NCI-H69 (cell line): ENCODE results near the gene JAG2.
A peak's percentile ranks its signal among the peaks of the same experiment; 100 is the strongest.

ENCODE experiments used
- DNase-seq: peaks from one replicate; lab custom pipeline; 2025; lab: John Stamatoyannopoulos, UW

Gene JAG2

DNA sequence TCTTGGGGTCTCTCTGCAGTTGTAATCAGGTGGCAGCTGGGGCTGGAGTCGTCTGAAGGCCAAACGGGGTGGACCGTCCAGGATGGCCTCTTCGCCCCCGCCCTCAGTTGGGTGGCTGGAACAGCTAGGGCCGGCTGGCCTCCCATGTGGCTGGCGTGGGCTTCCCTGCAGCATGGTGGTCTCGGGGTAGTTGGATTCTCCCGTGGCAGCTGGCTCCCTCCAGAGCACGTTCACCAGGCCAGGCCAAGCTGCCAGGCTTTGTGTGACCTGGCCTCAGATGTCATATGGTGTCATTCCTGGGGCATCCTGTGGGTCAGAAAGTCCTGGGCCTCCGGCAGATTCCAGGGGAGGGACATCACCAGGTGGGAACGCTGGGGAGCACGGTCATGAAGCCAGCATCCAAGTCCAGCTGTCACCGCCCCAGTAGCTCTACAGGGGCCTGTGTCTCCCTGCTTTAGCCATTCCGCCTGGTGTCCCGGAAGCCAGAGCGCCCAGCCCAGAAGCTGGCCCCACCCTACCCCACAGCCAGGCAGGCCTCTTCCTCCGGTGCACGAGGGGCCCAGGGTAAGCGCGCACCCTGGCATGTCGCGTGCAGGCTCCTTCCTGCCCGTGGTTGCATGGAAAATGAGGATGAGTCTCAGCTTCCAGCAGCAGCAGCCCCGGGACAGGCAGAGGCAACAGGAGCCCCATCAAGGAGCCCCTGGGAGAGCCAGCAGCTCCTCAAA, 13.9 kb upstream of the JAG2 start:
- no peak for DNase-seq

DNA sequence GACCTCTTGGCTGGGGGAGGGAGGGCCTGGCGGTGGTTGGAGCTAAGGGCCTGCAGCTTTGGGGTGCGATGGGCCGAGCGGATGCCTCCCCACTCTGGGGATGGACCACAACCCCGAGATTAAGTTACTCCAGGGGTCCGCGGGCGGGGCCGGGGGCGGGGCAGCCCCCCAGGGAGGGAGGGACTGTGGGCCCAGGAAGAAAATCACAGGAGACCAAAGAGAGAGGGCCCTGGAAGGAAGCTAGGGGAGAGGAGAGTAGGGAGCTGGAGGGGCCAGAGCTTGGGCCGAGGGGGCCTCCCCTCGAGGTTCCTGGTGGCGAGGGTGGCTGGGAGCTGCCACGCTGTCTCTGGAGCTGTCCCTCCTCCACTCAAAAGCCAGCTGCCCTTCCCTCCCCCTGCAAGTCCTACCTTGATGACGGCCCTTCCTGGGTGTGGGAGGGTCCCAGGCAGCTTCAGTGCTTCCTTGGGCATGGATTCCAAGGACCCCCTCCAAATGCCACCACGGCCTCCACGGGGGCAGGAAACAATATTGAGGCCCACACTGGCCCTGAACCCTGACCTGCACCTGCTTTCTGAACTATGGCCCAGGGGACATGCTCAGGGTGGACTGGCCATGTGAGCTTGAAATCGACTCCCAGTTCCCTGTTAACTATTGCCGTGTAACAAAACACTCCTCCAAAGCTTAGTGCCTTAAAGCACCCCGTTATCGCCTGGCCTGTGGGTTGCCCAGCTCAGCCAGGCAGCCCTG, 13.1 kb upstream of the JAG2 start:
- DNase-seq = peak; percentile 57

DNA sequence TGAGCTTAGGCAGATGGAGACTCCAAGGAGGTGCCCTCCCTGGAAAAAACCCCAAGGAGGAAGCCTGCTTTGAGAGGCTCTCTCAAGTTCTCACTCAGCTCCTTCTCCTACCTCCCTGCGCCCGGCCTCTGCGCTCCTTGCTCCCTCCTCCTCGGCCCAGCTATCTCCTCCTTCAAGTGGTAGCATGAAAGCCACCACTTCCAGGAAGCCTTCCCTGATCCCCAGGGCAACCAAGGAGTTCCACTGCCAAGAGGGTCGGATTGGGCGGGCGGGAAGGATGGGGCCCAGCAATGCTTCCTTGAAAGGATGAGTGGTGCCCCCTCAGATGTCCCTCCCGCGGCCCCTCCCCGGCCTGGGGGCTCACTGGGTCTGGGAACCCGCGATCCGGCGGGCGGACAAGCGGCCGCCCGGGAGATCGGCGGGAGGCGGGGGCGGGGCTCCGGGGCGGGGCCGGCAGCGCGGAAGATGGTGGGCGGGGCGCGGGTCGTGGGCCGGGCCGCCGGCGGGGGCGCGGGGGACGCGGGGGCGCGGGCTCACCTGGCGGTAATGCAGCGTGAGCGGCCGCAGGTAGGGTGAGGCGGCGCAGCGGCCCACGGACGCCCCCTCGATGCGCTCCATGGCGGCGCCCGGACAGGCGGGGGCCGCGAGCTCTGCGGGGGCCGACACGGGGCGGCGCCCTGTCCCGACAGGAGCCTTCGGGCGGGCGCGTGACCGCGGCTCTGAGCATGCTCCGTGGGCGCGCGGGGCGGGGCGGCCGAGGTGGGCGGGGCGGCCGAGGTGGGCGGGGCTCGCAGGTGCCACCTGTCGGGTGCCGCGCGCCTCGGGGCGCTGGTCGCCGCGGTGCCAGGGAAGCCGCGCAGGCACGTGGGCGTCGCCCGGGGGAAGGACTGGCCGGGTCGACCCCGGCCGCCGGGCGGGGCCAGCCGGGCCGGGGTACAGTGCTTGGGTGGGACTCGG, 12.3 kb upstream of the JAG2 start, which contains the start of gene NUDT14:
TSS of gene NUDT14 (minus strand) at position 721 of the 957 bp plus-strand sequence. CDS start at position 618, 103 bp downstream.
- DNase-seq = peak; percentile 94

DNA sequence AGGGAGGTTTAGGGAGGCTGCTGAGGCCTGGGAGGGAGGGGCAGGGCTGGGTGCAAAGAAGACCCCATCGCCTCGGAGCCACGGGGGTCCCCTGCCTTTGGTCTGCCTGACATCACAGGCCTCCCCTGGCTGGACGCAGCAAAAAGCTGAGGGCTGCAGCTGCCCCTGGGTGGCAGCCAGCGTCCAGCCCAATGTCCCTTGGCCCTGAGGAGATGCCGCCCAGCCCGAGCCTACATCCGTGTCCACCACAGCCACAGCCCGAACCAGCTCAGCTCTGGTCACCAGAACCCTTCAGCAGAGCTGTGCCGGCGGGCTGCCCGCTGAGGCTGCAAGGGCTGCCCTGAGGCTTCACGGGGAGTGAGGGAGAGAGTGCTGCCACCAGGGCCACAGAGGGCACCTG, 10.6 kb upstream of the JAG2 start:
- no peak for DNase-seq

DNA sequence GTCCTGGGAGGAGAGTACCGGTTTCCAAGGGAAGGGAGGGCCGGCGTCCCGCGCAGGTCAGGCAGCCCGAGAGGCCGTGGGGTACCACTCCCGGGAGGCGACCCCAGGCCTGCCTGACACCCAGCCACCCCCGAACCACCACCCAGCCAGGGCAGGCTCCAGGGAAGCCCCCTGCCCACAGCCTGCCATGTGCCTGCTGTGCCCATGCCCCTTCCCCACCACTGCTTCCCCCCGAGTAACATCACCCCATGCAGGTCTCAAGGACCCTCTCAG, 10.2 kb upstream of the JAG2 start:
- DNase-seq = no peak

DNA sequence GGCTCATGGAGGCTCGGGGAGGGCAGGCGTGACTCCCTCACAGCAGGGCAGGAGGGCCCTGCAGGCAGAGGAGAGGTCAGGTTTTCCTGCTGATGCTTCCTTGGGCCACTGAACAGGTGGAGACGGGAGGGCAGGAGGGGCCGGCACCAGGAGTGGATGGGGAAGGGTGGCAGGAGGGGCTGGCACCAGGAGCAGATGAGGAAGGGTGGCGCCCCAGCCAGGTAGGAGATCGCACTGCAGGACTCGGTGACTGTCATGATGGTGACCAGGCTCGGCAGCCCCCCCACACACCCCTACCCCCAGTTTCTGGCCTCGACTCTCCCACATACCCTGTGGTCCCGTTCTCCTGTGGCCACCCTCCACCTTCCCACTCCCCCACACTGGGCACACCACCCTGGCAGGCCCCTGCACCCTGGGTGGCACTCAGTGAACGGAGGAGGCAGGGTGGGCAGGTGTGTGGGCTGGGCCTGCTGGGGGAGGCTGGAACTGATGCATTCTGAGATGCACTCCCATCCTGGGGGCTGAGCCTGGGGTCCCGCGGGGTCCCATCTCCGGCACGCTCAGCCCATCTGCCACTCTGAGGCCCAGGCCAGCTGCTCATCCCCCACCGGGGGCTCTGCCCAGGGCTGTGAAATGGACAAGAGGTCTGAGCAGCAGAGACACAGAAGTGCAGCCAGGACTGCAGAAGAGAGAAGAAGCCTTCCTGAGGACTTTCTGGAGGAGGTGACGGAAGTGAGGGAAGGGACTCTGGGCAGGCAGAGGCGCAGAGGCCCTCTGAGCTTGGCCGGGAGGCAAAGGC, 9.7 kb upstream of the JAG2 start:
- DNase-seq = peak; percentile 53

DNA sequence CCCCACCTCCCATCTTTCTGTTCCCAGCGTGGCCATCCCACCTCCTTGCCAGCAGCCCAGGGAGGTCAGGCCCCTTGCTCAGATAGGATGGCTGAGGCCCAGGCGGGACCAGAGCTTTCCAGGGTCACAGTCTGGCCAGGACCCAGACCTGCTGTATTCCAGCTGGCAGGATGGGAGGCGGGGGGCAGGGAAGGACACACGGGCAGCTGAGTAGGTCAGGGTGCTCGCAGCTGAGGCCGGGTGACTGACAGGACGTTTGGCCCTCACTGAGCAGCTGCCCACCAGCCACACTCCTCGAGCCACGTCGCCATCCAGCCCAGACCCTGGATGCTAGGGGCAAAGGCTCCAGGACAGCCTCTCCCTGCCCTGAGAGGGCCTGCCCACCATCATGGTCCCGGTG, 8.5 kb upstream of the JAG2 start:
- no peak for DNase-seq

DNA sequence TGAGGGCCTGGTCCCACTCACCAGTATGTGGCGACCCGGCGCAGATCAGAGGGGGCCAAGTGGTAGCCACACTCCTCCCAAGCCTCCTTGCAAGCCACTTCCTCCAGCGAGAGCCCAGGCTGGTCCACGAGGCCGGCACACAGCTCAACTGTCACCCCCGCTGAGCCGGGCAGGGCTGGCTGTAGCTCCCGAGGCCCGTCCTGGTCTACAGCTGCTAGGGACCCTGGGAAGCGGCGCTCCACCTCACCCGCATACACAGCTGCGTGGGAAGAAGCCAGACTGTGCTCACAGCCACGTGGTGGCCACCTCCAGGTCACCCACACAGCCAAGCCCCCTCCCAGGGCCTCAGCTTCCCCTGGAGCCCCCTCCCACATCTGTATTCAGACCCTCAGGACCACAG, 7.9 kb upstream of the JAG2 start:
- peak; percentile 25 for DNase-seq

DNA sequence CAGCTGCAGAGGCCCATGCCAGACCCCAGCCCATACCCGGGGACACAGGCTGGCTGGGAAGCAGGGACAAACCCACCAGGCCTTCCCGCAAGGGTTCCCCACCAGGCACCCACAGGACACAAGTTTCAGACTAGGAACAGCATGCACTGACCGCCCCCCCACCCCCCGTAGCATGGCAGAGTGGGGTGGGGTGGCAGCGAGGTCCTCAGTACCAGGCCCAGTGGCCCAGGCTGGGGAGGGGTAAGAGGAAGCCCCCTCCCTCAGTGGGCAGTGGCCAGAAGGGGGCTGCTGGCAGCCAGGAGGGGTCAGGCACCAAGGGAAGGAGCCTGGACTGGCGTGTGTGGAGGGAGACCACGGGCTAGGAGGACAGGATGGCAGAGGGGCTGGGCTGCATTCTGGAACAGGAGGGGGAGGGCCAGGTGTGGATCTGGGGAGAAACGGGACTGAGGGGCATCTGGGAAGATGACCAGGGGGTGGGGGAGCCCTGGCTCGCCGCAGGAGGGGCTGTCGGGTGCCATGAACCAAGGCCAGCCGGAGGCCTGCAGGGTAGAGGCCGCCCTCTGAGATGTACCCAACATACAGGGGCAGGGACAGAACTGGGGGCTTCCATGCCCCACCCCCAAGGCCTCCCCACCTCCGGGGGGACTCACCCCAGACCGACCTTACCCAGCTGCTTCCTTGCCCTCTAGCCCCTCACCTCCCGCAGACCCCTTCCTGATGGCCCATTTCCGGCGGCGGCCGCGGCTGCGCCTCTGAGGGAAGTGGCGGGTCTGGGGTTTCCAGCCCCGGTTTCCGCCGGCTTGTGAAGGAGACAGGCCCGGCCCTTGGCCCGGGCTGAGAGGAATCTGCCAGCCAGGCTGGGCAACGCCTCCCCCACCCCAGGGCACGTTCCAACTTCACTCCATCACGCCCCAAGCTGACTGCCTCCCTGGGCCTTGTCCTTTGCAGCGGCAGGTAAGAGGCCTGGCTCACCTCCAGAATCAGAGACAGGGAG, 5.6 kb upstream of the JAG2 start:
- no peak for DNase-seq

DNA sequence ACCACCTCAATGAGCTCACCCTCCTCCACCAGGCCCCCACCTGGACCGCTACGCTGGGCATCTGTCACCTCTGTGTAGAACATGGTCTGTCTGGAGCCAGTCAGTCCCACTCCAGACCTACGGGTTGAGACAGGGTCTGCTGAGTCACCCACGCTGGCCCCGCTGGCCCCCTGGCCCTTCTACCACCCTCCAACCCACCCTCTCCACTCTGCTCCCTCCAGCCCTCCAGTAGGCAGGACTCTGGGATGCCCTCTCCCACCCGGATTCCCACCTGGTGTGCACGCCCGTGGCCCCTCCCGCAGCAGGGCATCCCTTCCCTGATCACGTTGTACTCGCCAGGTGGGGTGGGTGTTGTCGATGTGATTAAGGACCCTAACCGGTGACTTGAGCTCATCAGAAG, 4.6 kb upstream of the JAG2 start:
- no peak for DNase-seq

DNA sequence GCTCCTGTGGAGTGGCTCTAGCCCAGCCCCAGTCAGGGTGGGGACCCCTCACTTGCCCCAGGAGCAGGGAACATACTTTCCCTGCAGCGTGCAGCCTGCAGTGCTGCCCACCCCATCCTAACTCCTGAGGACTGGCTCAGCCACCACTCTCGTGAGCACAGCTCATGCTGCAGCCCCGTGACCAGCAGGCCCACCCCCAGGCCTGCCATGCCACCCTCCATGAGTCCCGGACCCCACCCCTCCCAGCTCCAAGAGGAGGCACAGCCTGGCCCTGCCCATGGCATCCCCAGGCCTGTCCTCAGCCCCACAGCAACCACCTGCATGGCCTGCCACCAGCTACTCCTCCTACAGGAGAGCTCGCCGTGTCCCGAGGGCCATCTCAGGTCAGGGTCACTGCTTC, 3.9 kb upstream of the JAG2 start:
- DNase-seq = no peak

DNA sequence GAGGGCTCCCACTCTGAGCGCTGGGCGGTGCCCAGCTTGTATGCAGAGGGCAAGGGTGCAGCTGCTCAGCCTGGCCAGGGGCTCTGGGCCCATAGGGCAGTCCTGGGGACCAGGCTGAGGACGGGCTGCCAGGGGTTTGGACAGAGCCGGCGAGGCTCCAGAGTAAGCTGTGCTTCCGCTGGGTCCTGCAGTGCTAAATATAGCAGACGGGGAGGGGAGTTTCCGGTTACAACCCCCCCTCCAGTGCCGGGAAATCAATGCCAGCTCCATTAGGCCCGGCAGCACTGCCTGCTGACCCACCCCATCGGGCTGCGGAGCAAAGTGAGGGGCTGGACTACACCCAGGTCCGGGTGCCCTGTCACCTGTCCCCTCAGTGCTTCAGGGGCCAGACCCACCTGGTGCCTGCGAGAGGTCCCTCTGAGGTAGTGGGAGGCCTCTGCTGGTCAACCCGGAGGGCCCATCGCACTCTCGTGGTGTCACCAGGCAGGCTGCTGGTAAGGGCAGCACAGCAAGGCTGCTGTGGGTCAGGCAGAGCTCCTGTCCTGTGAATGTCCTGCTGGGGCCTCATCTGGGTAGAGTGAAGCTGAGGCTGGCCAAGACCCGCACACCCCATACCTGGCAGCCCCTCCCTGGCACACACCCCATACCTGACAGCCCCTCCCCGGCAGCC, 2.6 kb upstream of the JAG2 start:
- peak; percentile 76 for DNase-seq

DNA sequence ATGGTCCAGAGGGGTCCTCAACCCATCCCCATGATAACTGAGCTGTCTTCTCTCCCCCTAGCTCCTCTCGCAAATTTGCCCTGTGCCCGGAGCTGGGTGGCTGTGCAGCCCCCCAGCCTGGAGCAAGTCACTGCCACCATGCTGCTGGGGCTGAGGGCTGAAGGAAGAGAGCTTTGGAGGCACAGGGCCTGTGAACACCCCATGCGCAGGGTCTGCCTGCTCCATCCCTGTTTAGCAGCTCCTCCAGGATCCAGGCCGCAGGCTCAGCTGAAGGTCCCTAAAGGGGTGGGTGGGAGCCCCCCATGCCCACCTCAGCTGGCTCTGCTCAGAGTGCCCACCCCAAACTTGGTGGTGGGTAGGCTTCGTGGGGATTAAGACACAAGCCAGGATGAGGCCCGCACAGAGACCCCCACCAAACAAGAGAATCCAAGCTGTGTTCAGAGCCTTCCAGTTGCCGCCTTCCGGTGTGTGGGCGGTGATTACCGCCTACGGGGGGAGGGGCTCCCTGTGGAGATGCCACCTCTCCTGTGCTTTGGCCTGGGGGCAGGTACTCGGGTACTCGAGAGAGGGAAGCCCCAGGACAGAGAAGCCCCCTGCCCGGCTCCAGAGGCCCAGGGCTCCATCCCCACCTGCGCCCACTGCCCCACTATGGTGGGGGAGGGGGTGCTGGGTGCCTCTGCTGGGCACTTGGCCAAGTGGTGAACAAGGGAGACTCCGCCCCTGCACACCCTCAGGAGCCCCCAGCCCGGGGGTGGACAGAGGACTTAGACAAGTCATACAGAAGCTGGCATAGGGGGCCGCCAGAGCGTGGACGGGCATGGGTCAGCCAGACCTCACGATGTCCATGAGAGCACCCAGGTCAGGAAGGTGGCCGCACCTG, 1.4 kb upstream of the JAG2 start:
- DNase-seq = peak; percentile 48

DNA sequence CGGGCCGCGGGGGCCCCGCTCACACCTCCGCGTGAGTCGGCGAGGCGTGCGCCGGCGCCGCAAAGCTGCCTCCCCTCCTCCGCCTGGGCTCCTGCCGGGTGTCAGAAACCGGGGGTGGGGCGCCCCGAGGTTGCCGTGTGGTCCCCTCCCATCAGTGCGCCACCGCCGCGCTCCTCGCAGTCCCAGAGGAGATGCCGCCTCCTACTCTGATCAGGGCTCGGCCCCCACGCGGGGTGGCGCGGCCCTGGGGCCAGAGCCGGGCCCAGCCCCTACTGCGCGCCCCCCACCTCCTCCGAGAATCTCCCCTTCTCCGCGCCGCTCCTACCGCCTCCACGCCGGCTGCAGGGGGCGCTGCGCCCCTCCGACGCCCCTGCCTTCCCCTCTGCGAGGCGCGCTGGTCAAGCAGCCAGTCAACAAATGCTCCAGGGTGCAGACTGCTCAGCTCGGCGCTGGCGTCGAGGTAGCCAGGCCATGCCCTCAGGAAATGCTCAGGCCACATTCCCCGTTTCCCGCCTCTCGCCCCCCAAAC, 467 bp upstream of the JAG2 start:
- DNase-seq = peak; percentile 71

DNA sequence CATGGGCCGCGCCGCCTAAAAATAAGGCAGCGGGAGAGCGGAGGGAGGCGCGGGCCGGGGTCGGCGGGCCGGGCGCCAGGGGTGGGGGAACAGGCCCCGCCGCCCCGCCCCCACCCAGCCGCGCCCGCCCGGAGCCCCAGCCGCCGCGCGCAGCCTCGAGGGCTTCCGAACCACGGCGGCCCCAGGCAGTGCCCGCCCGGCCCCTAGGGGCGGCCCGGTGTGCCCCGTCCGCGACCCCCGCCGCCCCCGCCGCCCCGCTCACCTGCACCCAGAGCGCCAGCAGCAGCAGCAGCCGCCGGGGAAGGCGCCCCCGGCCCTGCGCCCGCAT, 519 bp downstream of the JAG2 start:
- no peak for DNase-seq

DNA sequence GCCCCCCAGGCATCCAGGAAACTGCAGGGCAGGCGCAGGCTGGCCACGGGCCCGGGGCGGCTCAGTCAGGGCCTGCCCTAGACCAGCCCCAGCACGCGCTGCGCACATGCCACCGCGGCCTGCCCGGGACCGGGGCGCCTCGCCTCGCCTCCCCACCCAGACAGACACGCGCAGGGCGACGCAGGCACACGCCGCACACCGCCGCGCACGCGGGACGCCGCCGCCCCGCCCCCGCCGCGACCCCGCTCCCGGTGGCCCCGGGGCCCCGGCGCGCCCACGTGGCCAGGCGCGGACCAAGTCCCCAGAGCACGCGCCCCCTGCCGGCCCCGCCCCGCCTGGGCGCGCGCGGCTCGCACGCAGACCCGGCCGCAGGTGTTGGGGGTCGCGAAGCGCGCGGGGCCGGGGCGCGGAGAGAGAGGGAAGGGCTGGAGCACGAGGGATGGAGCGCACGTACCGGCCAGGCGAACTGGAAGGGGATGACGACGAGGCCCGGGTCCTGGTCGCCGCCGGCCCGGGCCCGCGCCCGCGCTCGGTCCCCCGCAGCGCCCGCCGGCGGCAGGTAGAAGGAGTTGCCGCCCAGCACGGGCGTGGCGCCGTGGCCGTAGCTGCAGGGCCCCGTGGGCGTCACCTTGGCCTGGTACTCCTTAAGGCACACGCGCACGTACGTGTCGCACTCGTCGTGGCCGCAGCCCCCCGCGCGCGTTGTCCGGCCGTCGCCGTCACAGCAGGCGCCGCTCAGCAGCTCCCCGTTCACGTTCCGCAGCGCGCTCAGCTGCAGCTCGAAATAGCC, 1.1 kb downstream of the JAG2 start:
- DNase-seq = peak; percentile 74

DNA sequence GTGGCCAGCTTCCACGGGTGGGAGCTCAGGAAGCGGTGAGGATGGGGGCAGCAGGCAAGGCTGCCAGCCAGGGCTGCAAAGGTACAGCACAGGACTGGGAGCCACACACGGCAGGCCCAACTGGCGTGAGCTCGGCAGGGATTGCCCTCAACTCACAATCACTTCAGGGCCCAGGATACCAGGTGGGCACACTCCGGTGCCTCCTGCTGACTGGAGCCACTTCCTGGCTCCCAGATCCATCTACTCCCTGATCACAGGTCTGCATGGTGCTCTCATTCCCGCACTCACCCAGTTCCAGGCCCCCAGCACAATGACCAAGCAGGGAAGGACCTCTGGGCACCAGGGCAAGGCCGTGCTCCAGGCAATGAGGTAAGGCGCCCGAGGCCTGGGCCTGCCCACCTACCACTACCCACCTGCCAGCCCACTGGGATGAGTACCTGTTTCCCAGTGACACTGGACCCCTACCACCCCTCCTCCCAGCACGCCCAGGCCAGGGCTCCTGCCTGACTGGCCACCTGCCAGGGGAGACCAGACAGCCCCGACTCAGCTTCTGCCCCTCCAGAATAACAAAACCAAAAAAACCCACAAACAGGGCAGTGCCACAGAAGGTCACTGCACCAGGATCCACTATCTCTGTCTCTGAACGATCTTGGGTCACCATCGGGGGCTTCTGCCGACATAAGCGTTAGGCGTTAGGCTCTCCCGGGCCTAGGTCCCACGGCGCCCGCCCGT, 1.8 kb downstream of the JAG2 start:
- DNase-seq = peak; percentile 52
